Stimulated activated naive B cell treated with anti-CD40 and anti-IgM and Interleukin-4, amounts not matched to agents 10 μg/mL and 1 μg/mL and 100 μg/mL, for 72 hours (primary cell): Measurements from ENCODE around the gene QSOX2.

ENCODE experiments used
- ATAC-seq, 2 donors: fragments of 150-1000 bp; cut with Tn5 transposase; replicated peaks; 2 replicates each; pipeline ENCODE4 v1.10.0; 2021; ENCODE audit warnings: moderate library complexity in 1 of 2
- DNase-seq: peaks from one replicate; pipeline ENCODE4 v3.0.0; 2021
- H3K27ac Mint-ChIP-seq: one replicate; pipeline ENCODE4 v1.8.0; 2022; ENCODE audit warnings: mild to moderate bottlenecking, mixed read lengths
- H3K27me3 Mint-ChIP-seq, 2 donors: one replicate each; pipeline ENCODE4 v1.8.0; 2022; ENCODE audit warnings: mixed read lengths in 2 of 2
- H3K36me3 Mint-ChIP-seq, 2 donors: one replicate each; pipeline ENCODE4 v1.8.0; 2022; ENCODE audit warnings: mixed read lengths in 2 of 2, mild to moderate bottlenecking in 1 of 2
- H3K4me1 Mint-ChIP-seq, 2 donors: one replicate each; pipeline ENCODE4 v1.8.0; 2022; ENCODE audit warnings: mixed read lengths in 2 of 2, mild to moderate bottlenecking in 1 of 2
- H3K4me3 Mint-ChIP-seq, 2 donors: one replicate each; pipeline ENCODE4 v1.8.0; 2022; ENCODE audit warnings: mild to moderate bottlenecking in 2 of 2, mixed read lengths in 2 of 2, moderate library complexity in 1 of 2
- H3K9me3 Mint-ChIP-seq, 2 donors: one replicate each; pipeline ENCODE4 v1.8.0; 2022; ENCODE audit warnings: mixed read lengths in 2 of 2, mild to moderate bottlenecking in 1 of 2

The QSOX2 gene

GRCh38 chr9:136210276-136210675 lies 35.3 kb downstream of the QSOX2 start:
- ATAC-seq, result no peak
- no peak for DNase-seq
- peaks cover 60 to 78% of the 10 kb centered on the region in 2 donors for H3K36me3 Mint-ChIP-seq
- H3K27ac Mint-ChIP-seq, result no peak overlapping the region
- H3K4me1 Mint-ChIP-seq, result peaks cover 14 to 23% of the 10 kb centered on the region in 2 donors
- no peaks in the 10 kb centered on the region for H3K9me3 Mint-ChIP-seq
- no peak overlapping the region for H3K4me3 Mint-ChIP-seq
- peaks cover 0 to 2% of the 10 kb centered on the region in 2 donors for H3K27me3 Mint-ChIP-seq

GRCh38 chr9:136209786-136210185 lies 35.8 kb downstream of the QSOX2 start:
- no peaks in the 10 kb centered on the region for H3K9me3 Mint-ChIP-seq
- H3K27ac Mint-ChIP-seq, result no peak overlapping the region
- DNase-seq, result no peak
- H3K36me3 Mint-ChIP-seq, result peaks cover 57 to 73% of the 10 kb centered on the region in 2 donors
- H3K4me1 Mint-ChIP-seq, result peaks cover 12 to 28% of the 10 kb centered on the region in 2 donors
- no peak overlapping the region for H3K4me3 Mint-ChIP-seq
- H3K27me3 Mint-ChIP-seq, result peaks cover 0 to 7% of the 10 kb centered on the region in 2 donors
- ATAC-seq, result no peak

GRCh38 chr9:136209232-136209631 lies 36.4 kb downstream of the QSOX2 start:
- H3K4me3 Mint-ChIP-seq, result no peak overlapping the region
- DNase-seq, result no peak
- H3K36me3 Mint-ChIP-seq, result peaks cover 53 to 67% of the 10 kb centered on the region in 2 donors
- H3K27me3 Mint-ChIP-seq, result peaks cover under 1 to 12% of the 10 kb centered on the region in 2 donors
- no peaks in the 10 kb centered on the region for H3K9me3 Mint-ChIP-seq
- H3K4me1 Mint-ChIP-seq, result peaks cover 13 to 31% of the 10 kb centered on the region in 2 donors
- no peak for ATAC-seq
- H3K27ac Mint-ChIP-seq, result no peak overlapping the region

GRCh38 chr9:136208675-136209074 lies 36.9 kb downstream of the QSOX2 start:
- DNase-seq, result no peak
- Mint-ChIP-seq H3K27me3 (peaks cover 5 to 18% of the 10 kb centered on the region in 2 donors), H3K36me3 (peaks cover 53 to 62% of the 10 kb centered on the region in 2 donors), H3K4me1 (peaks cover 16 to 34% of the 10 kb centered on the region in 2 donors), H3K4me3 (no peak overlapping the region), H3K9me3 (no peaks in the 10 kb centered on the region), H3K27ac (no peak overlapping the region)
- no peak for ATAC-seq

GRCh38 chr9:136207616-136208015 lies 38.0 kb downstream of the QSOX2 start:
- H3K9me3 Mint-ChIP-seq, result no peaks in the 10 kb centered on the region
- H3K36me3 Mint-ChIP-seq, result peaks cover 47 to 54% of the 10 kb centered on the region in 2 donors
- no peak overlapping the region for H3K4me3 Mint-ChIP-seq
- DNase-seq (no peak), ATAC-seq (no peak)
- peak overlapping the region; percentile 37 for H3K27ac Mint-ChIP-seq
- peaks cover 11 to 27% of the 10 kb centered on the region in 2 donors for H3K27me3 Mint-ChIP-seq
- H3K4me1 Mint-ChIP-seq, result peaks cover 21 to 37% of the 10 kb centered on the region in 2 donors

GRCh38 chr9:136206602-136207275 lies 38.9 kb downstream of the QSOX2 start:
- no peak for ATAC-seq
- peaks cover 41 to 45% of the 10 kb centered on the region in 2 donors for H3K36me3 Mint-ChIP-seq
- no peak overlapping the region for H3K4me3 Mint-ChIP-seq
- no peaks in the 10 kb centered on the region for H3K9me3 Mint-ChIP-seq
- peaks cover 15 to 34% of the 10 kb centered on the region in 2 donors for H3K27me3 Mint-ChIP-seq
- H3K4me1 Mint-ChIP-seq, result peaks cover 17 to 30% of the 10 kb centered on the region in 2 donors
- no peak overlapping the region for H3K27ac Mint-ChIP-seq
- DNase-seq, result no peak

- H3K36me3 Mint-ChIP-seq, result peaks cover 35 to 43% of the 10 kb centered on the region in 2 donors
- peaks cover 17 to 30% of the 10 kb centered on the region in 2 donors for H3K4me1 Mint-ChIP-seq
- H3K27ac Mint-ChIP-seq, result no peak overlapping the region
- no peak for DNase-seq
- no peak for ATAC-seq
- no peaks in the 10 kb centered on the region for H3K9me3 Mint-ChIP-seq
- peaks cover 21 to 43% of the 10 kb centered on the region in 2 donors for H3K27me3 Mint-ChIP-seq
- no peak overlapping the region for H3K4me3 Mint-ChIP-seq
These were observed 40.0 kb downstream of the QSOX2 start for GRCh38 chr9:136205707-136205992.

GRCh38 chr9:136204838-136205706 lies 40.5 kb downstream of the QSOX2 start, which contains the start of gene LHX3:
Gene LHX3 (minus strand): TSS chr9:136205128. CDS start chr9:136205012, 116 bp downstream.
- no peak within 1 kb of the TSS for H3K4me3 Mint-ChIP-seq
- peak within 1 kb of the TSS; percentile 75 for H3K27ac Mint-ChIP-seq
- ATAC-seq (peak; percentile 45 to 49), DNase-seq (no peak)
- no peaks in the 10 kb centered on the region for H3K9me3 Mint-ChIP-seq
- peaks cover 17 to 30% of the 10 kb centered on the region in 2 donors for H3K4me1 Mint-ChIP-seq
- H3K36me3 Mint-ChIP-seq, result peaks cover 33 to 43% of the 10 kb centered on the region in 2 donors
- peaks cover 26 to 49% of the 10 kb centered on the region in 2 donors for H3K27me3 Mint-ChIP-seq

- DNase-seq (no peak), ATAC-seq (peak; percentile 10 to 12)
- H3K9me3 Mint-ChIP-seq, result no peaks in the 10 kb centered on the region
- peaks cover 26 to 57% of the 10 kb centered on the region in 2 donors for H3K27me3 Mint-ChIP-seq
- no peak overlapping the region for H3K27ac Mint-ChIP-seq
- peaks cover 17 to 30% of the 10 kb centered on the region in 2 donors for H3K4me1 Mint-ChIP-seq
- peaks cover 25 to 35% of the 10 kb centered on the region in 2 donors for H3K36me3 Mint-ChIP-seq
- H3K4me3 Mint-ChIP-seq, result no peak overlapping the region
These were observed 41.3 kb downstream of the QSOX2 start for GRCh38 chr9:136204145-136204805.

GRCh38 chr9:136203408-136204144 lies 42.0 kb downstream of the QSOX2 start:
- Mint-ChIP-seq H3K36me3 (peaks cover 20 to 28% of the 10 kb centered on the region in 2 donors), H3K27ac (no peak overlapping the region), H3K27me3 (peaks cover 27 to 59% of the 10 kb centered on the region in 2 donors), H3K4me1 (peaks cover 17 to 31% of the 10 kb centered on the region in 2 donors), H3K4me3 (peak overlapping the region in 1 of 2 donors; percentile 41), H3K9me3 (no peaks in the 10 kb centered on the region)
- ATAC-seq (no peak), DNase-seq (no peak)

- Mint-ChIP-seq H3K36me3 (peaks cover 15 to 21% of the 10 kb centered on the region in 2 donors), H3K27me3 (peaks cover 35 to 68% of the 10 kb centered on the region in 2 donors), H3K27ac (peak overlapping the region; percentile 42), H3K4me3 (no peak overlapping the region), H3K9me3 (no peaks in the 10 kb centered on the region), H3K4me1 (peaks cover 18 to 40% of the 10 kb centered on the region in 2 donors)
- no peak for DNase-seq
- no peak for ATAC-seq
These were observed 42.9 kb downstream of the QSOX2 start for GRCh38 chr9:136202454-136203407.

- no peak overlapping the region for H3K4me3 Mint-ChIP-seq
- peaks cover 39 to 77% of the 10 kb centered on the region in 2 donors for H3K27me3 Mint-ChIP-seq
These were observed 43.8 kb downstream of the QSOX2 start for GRCh38 chr9:136201609-136202453.

More at GRCh38 chr9:136201609-136202453, 43.8 kb downstream of the QSOX2 start:
- Mint-ChIP-seq H3K4me1 (peaks cover 18 to 44% of the 10 kb centered on the region in 2 donors), H3K36me3 (peaks cover 9 to 12% of the 10 kb centered on the region in 2 donors), H3K9me3 (no peaks in the 10 kb centered on the region), H3K27ac (peak overlapping the region; percentile 42)
- no peak for ATAC-seq
- DNase-seq, result no peak
